Peyer's patch (tissue), 4 donors: Measurements from ENCODE around the gene ARRB2. TPM values are rescaled to one million over a fixed set of nuclear protein-coding genes. Genes with fewer than 3 reads are reported as not detected.
A peak's percentile ranks its signal among the peaks of the same experiment; 100 is the strongest.

Source experiments
- DNase-seq, 3 donors: peaks; one replicate each; pipeline ENCODE4 v3.0.0-alpha.2; 2017 to 2019
- H3K27ac ChIP-seq, 4 donors: fragments of 200-600 bp; sonication (generic); one replicate each; pipeline ENCODE4 v1.5.1; 2016 to 2019
- H3K27me3 ChIP-seq, 2 donors: fragments of 200-600 bp; sonication (generic); one replicate each; pipeline ENCODE4 v1.5.1; 2019
- H3K36me3 ChIP-seq, 3 donors: fragments of 200-600 bp; sonication (generic); one replicate each; pipeline ENCODE4 v1.5.1; 2016 to 2019
- H3K4me1 ChIP-seq, 4 donors: fragments of 200-600 bp; sonication (generic); one replicate each; pipeline ENCODE4 v1.5.1; 2016 to 2019
- H3K4me3 ChIP-seq, 4 donors: fragments of 200-600 bp; sonication (generic); 1 replicate in 3 of 4; 2 replicates in 1 of 4; pipeline ENCODE4 v1.5.1; 2016 to 2019; ENCODE audit warnings: mild to moderate bottlenecking in 1 of 4
- H3K9me3 ChIP-seq, 4 donors: fragments of 200-600 bp; sonication (generic); one replicate each; pipeline ENCODE4 v1.5.1; 2016 to 2019; ENCODE audit warnings: mild to moderate bottlenecking in 1 of 4
- POLR2A ChIP-seq, 2 donors: fragments of 450-650 bp; IDR thresholded peaks; one replicate each; pipeline ENCODE4 v1.5.1; 2017; ENCODE audit warnings: antibody characterized with exemption in 2 of 2, mild to moderate bottlenecking in 2 of 2, moderate library complexity in 2 of 2
- total RNA-seq, 4 donors: library from RNA; depleted of rRNA; stranded (reverse); fragments of >200 nt; gene quantifications; one replicate each; pipeline ENCODE4 v1.1.0, GENCODE V29; 2016
- TF ChIP-seq, protein P1 (sequence below), 6 experiments: fragments of 450-650 bp in 4 of 6; fragments of 200-600 bp in 2 of 6; sonication (generic) in 1 of 6; IDR thresholded peaks; one replicate each; pipeline ENCODE4 v1.5.1; 2017 to 2019; ENCODE audit warnings: antibody characterized with exemption in 6 of 6, mild to moderate bottlenecking in 3 of 6, moderate library complexity in 1 of 6

ARRB2 gene
- total RNA-seq, 4 donors from 2014 or later = 59.2 to 163 (median 73.8) TPM

DNA sequence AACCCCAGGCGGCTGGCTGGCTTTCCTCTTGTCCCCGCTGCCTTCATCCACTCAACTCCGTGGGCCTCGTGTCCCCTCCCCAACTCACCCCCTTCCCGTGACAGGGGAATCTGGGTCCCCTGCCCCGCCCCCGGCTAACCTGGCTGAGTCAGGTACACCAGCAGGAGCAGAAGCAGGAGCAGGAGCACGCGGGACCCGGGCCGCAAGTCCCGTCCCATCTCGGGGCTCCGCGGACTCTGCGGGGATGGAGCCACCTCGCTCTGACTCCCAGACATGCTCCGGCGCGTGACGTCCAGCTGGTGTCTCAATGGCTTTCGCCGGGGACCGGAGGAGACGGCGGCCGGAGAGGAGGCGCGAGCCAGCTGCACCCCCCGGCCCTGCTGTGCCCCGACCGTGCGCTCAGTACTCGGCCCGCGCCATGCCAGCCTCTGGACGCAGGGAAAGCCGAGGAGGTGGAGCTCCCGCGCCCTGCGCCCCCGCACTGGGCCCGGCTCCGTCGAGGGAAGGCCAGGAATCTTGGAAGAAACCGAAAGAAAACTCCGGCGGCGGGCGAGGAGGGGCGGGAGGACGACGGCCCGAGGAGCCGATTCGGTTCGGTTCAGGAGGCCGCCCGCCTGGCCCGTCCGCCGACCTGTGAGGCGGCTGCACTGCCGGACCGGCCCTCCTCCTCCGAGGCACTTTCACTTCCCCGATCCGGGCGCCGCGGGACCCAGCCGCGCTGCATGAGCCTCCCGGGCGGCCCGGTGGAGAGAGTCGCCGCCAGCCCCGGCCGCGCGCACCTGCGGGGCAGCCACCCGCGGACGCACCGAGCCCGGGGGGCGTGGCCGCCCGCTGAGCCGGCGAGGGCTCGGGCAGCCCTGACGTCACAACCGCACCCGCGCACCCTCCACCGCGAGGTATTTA is 28.9 kb downstream of the ARRB2 start, which contains the start of the genes CXCL16 and ZMYND15:
Gene CXCL16, minus strand, starts transcription at position 807 of the 903 bp plus-strand sequence. Its CDS starts 589 bp downstream, at position 218.
Gene ZMYND15, plus strand, starts transcription at position 712 of the 903 bp plus-strand sequence. CDS start 716 bp downstream, outside the sequence.
- peaks cover 0 to 4% (median 0%) of the 10 kb centered on the region in 4 donors for H3K4me1 ChIP-seq
- peaks cover 0 to 9% (median 0%) of the 10 kb centered on the region in 3 donors for H3K36me3 ChIP-seq
- TF ChIP-seq, protein P1, sequence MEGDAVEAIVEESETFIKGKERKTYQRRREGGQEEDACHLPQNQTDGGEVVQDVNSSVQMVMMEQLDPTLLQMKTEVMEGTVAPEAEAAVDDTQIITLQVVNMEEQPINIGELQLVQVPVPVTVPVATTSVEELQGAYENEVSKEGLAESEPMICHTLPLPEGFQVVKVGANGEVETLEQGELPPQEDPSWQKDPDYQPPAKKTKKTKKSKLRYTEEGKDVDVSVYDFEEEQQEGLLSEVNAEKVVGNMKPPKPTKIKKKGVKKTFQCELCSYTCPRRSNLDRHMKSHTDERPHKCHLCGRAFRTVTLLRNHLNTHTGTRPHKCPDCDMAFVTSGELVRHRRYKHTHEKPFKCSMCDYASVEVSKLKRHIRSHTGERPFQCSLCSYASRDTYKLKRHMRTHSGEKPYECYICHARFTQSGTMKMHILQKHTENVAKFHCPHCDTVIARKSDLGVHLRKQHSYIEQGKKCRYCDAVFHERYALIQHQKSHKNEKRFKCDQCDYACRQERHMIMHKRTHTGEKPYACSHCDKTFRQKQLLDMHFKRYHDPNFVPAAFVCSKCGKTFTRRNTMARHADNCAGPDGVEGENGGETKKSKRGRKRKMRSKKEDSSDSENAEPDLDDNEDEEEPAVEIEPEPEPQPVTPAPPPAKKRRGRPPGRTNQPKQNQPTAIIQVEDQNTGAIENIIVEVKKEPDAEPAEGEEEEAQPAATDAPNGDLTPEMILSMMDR (IDR thresholded peaks at IDR 0.05) = no peak
- TF ChIP-seq POLR2A (IDR thresholded peaks at IDR 0.05) = peak; percentile 41 to 59
- peak within 1 kb of the TSS; percentile 55 to 83 (median 77) for H3K4me3 ChIP-seq
- H3K27ac ChIP-seq = peak within 1 kb of the TSS; percentile 61 to 83 (median 68)
- DNase-seq = peak; percentile 71 to 89 (median 85)
- no peaks in the 10 kb centered on the region for H3K27me3 ChIP-seq
- H3K9me3 ChIP-seq = no peaks in the 10 kb centered on the region

DNA sequence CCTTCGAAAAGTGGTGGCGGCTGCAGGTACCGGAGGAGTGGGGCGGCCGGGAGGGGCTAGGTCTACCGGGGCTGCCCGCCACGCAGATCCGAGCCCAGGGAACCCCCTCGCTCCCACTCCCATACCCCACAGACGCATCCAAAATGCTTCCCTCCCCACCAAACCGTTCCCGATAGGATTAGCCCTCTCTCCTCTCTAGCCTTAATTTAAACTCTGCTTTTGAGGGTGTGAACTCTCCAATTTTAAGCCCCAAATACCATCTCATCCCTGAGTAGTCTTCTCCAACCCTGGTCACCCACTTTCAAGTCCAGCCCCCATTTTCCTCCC is 29.6 kb downstream of the ARRB2 start:
- no peak for TF ChIP-seq POLR2A (IDR thresholded peaks at IDR 0.05)
- TF ChIP-seq, protein P1 (IDR thresholded peaks at IDR 0.05) = no peak
- H3K27me3 ChIP-seq = no peaks in the 10 kb centered on the region

DNA sequence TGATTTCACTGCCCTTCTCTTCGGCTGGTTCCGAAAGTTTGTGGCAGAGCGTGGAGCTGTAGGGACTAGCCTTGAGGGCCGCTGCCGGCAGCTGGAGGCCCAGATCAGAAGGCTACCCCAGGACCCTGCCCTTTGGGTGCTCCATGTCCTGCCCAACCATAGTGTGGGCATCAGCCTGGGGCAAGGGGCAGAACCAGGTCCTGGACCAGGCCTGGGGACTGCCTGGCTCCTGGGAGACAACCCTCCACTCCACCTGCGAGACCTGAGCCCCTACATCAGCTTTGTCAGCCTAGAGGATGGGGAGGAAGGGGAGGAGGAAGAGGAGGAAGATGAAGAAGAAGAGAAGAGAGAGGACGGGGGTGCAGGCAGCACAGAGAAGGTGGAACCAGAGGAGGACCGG is 30.2 kb downstream of the ARRB2 start:
- Histone ChIP-seq H3K27me3 (peaks cover 0 to 1% of the 10 kb centered on the region in 2 donors), H3K36me3 (no peaks in the 10 kb centered on the region), H3K4me3 (no peak overlapping the region), H3K9me3 (no peaks in the 10 kb centered on the region), H3K4me1 (peaks cover 0 to 11% (median 0%) of the 10 kb centered on the region in 4 donors), H3K27ac (no peak overlapping the region)
- no peak for TF ChIP-seq POLR2A (IDR thresholded peaks at IDR 0.05)
- TF ChIP-seq, protein P1 (IDR thresholded peaks at IDR 0.05) = no peak
- no peak for DNase-seq

More for the DNA sequence above, 29.6 kb downstream of the ARRB2 start:
- H3K4me3 ChIP-seq = peak overlapping the region; percentile 55 to 83 (median 77)
- peak overlapping the region in 3 of 4 donors; percentile 61 to 83 (median 66) for H3K27ac ChIP-seq
- no peaks in the 10 kb centered on the region for H3K9me3 ChIP-seq
- peaks cover 0 to 2% (median 0%) of the 10 kb centered on the region in 3 donors for H3K36me3 ChIP-seq
- DNase-seq = no peak
- H3K4me1 ChIP-seq = peaks cover 0 to 5% (median 0%) of the 10 kb centered on the region in 4 donors

DNA sequence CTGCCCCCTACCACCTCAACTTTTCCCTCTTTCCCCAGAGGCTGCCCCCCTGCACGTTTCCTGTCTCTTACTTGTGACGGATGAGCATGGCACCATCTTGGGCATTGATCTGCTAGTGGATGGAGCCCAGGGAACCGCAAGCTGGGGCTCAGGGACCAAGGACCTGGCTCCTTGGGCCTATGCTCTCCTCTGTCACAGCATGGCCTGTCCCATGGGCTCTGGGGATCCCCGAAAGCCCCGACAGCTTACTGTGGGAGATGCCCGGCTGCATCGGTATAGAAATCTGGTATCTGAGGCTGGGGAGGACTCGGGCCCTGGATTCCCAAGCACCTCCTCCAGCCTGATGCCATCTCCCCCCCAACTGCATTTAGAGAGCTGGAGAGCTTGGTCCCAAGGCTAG is 31.1 kb downstream of the ARRB2 start:
- Histone ChIP-seq H3K9me3 (no peaks in the 10 kb centered on the region), H3K27me3 (peaks cover 0 to 3% of the 10 kb centered on the region in 2 donors), H3K27ac (no peak overlapping the region), H3K4me3 (no peak overlapping the region), H3K36me3 (no peaks in the 10 kb centered on the region), H3K4me1 (peaks cover 0 to 13% (median 0%) of the 10 kb centered on the region in 4 donors)
- no peak for DNase-seq
- TF ChIP-seq, protein P1 (IDR thresholded peaks at IDR 0.05) = no peak
- TF ChIP-seq POLR2A (IDR thresholded peaks at IDR 0.05) = no peak

DNA sequence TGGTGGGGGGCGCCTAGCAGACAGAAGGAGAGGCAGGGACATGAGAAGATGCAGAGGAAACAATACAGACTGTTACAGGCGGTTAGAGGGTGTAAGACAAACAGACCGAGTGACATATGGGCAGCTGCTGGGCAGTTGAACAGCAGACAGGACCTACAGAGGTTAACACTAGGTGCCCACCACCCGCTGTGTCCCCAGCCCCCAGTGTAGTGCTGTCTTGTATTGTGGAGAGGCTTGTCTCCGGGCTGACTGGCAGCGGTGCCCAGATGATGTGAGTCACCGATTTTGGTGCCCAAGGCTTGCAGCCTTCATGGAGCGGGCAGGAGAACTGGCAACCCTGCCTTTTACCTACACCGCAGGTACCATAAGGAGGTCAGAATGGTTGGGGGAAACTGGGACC is 31.7 kb downstream of the ARRB2 start:
- Histone ChIP-seq H3K27me3 (peaks cover 0 to 3% of the 10 kb centered on the region in 2 donors), H3K4me1 (peaks cover 0 to 13% (median 0%) of the 10 kb centered on the region in 4 donors), H3K9me3 (no peaks in the 10 kb centered on the region), H3K27ac (no peak overlapping the region), H3K4me3 (no peak overlapping the region), H3K36me3 (no peaks in the 10 kb centered on the region)
- DNase-seq = no peak
- TF ChIP-seq POLR2A (IDR thresholded peaks at IDR 0.05) = no peak
- TF ChIP-seq, protein P1 (IDR thresholded peaks at IDR 0.05) = no peak
